HL-60 (cell line): ENCODE data around the gene CD74.

Experiments
- CTCF ChIP-seq: IDR thresholded peaks from one replicate; pipeline ENCODE4 v1.5.1; 2011; ENCODE audit warnings: low read length, control low read depth, inconsistent platforms; ENCODE audit not compliant: insufficient read depth
- REST ChIP-seq: IDR thresholded peaks from 2 replicates; pipeline ENCODE4 v1.6.1; 2012; ENCODE audit warnings: low read depth; ENCODE audit not compliant: insufficient replicate concordance

GRCh38 chr5:150457121-150457520, 44.4 kb upstream of the CD74 start:
- TF ChIP-seq CTCF (no peak), REST (no peak)
